Hepatocyte (in vitro differentiated cells): ENCODE results near the gene KLHL5.

Experiments used
- CTCF ChIP-seq: fragments of 200-600 bp; sonication (generic); IDR thresholded peaks from 2 replicates; pipeline ENCODE4 v1.5.1; 2016; ENCODE audit warnings: antibody characterized with exemption, mild to moderate bottlenecking; ENCODE audit not compliant: poor library complexity
- EZH2 ChIP-seq: fragments of 200-600 bp; sonication (generic); IDR thresholded peaks from 2 replicates; pipeline ENCODE4 v1.6.1; 2016; ENCODE audit warnings: antibody characterized with exemption, mild to moderate bottlenecking, borderline replicate concordance
- EZH2phosphoT487 ChIP-seq: fragments of 200-600 bp; sonication (generic); IDR thresholded peaks from one replicate; pipeline ENCODE4 v1.6.1; 2018; ENCODE audit warnings: antibody characterized with exemption, mild to moderate bottlenecking, low read depth, moderate library complexity; ENCODE audit not compliant: unreplicated experiment, severe bottlenecking

- TF ChIP-seq CTCF (no peak), EZH2 (no peak), EZH2phosphoT487 (no peak)
Measured at GRCh38 chr4:39102297-39102696, 40.3 kb downstream of the KLHL5 start.
